ENCODE measurements around the gene CCL26. TPM values are rescaled to one million over a fixed set of nuclear protein-coding genes. Genes with fewer than 3 reads are reported as not detected.

CCL26 gene, protein sequence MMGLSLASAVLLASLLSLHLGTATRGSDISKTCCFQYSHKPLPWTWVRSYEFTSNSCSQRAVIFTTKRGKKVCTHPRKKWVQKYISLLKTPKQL
- not detected for total RNA-seq

DNA sequence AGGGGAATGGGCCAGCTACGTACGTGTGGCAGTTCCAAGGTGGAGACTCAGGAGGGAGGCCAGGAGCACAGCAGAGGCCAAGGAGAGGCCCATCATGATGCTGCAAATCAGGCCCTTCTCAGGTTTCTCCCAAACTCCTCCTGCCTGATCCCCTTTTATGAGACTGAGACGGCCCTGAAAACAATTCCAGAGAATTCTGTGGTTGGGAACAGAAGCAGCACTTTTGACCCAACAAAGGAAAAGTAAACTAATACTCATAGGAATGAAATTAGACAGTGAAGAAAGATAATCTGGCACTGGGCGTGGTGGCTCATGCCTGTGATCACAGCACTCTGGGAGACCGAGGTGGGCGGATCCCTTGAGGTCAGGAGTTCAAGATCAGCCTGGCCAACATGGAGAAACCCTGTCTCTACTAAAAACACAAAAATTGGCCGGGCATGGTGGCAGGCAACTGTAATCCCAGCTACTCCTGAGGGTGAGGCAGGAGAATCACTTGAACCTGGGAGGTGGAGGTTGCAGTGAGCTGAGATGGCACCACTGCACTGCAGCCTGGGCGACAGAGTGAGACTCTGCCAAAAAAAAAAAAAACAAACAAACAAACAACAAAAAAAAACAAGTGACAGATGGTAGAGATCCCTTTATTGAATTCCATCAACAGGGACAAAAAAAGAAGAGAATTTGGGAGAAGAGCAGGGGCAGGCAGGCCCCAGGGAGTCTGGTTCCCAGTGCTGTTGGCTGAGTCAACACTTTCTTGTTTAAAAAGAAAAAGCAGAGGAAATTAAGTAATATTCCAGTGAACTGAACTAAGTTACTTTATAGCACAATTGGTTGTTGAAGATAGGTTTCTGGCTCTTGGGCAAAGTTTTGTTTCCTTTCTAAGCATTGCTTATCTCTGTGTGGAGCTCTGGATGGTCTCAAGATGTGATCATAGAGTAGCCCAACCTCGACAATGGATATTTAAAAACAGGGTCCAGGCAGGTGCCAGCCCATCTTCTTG, at the start of gene CCL26:
CCL26 (minus strand) TSS at position 131 of the 997 bp plus-strand sequence; CDS start at position 96, 35 bp downstream.
- no peak within 1 kb of the TSS for H3K4me3 Mint-ChIP-seq
- no peaks in the 10 kb centered on the region for H3K27me3 Mint-ChIP-seq
- H3K4me1 Mint-ChIP-seq = peaks cover 7% of the 10 kb centered on the region
- H3K36me3 Mint-ChIP-seq (ENCODE audit: low read depth) = peaks cover 6% of the 10 kb centered on the region
- ATAC-seq (replicated peaks) = no peak
- no peaks in the 10 kb centered on the region for H3K9me3 Mint-ChIP-seq
- H3K27ac Mint-ChIP-seq = peak within 1 kb of the TSS; percentile 36

DNA sequence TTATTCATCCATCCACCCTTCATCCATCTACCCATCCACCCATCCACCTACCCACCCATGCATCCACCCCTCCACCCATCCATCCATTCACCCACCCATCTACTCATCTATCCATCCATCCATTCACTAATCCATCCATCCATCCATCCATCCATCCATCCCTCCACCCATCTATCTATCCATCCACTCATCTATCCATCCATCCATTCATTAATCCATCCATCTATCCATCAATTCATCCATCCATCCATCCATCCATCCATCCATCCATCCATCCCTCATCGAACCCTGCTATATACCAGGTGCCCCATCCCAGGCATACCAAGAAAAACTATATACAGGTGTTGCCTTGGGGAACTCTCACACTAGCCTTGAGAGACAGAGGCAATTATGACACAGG, 48.7 kb upstream of the CCL26 start:
- H3K9me3 Mint-ChIP-seq = no peaks in the 10 kb centered on the region
- no peak overlapping the region for H3K27ac Mint-ChIP-seq
- H3K36me3 Mint-ChIP-seq (ENCODE audit: low read depth) = no peaks in the 10 kb centered on the region
- ATAC-seq (replicated peaks) = no peak
- no peaks in the 10 kb centered on the region for H3K4me1 Mint-ChIP-seq
- no peak overlapping the region for H3K4me3 Mint-ChIP-seq
- H3K27me3 Mint-ChIP-seq = peaks cover 3% of the 10 kb centered on the region

DNA sequence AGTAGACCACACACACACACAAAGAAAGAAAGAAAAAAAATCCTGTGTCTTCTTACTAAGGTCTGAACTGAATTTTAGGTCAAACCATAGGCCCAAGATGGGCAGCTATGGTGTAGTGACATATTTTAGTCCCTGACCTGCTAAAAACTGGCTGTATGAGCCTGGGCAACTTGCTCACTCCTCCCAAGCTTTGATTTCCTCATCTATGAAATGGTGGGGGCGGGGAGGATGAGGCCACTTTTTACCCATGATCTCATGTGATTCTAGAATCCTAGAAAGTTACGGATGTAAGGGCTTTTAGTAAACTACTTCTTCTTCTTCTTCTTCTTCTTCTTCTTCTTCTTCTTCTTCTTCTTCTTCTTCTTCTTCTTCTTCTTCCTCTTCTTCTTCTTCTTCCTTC, 47.7 kb upstream of the CCL26 start:
- no peak overlapping the region for H3K27ac Mint-ChIP-seq
- peaks cover 3% of the 10 kb centered on the region for H3K27me3 Mint-ChIP-seq
- H3K36me3 Mint-ChIP-seq (ENCODE audit: low read depth) = no peaks in the 10 kb centered on the region
- H3K4me3 Mint-ChIP-seq = no peak overlapping the region
- ATAC-seq (replicated peaks) = no peak
- no peaks in the 10 kb centered on the region for H3K9me3 Mint-ChIP-seq
- H3K4me1 Mint-ChIP-seq = no peaks in the 10 kb centered on the region

DNA sequence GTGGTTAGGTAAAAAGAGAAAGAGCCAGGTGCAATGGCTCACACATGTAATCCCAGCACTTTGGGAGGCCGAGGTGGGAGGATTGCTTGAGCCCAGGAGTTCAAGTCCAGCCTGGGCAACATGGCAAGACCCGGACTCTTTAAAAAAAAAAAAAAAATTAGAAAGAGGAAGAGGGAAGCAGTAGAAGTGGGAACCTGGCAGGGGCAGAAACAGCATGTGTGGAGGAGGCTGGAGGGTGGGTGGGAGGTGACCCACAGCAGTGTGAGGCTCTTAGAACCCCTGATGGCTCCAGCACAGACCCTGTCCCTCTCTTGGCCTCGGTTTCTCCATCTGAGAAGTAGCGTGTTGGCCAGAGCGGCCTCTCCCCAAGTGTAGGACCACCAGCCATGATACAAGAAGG, 46.5 kb upstream of the CCL26 start:
- Mint-ChIP-seq H3K27me3 (peaks cover 8% of the 10 kb centered on the region), H3K4me3 (no peak overlapping the region), H3K36me3 (ENCODE audit: low read depth) (no peaks in the 10 kb centered on the region), H3K9me3 (no peaks in the 10 kb centered on the region), H3K4me1 (no peaks in the 10 kb centered on the region), H3K27ac (no peak overlapping the region)
- no peak for ATAC-seq (replicated peaks)

DNA sequence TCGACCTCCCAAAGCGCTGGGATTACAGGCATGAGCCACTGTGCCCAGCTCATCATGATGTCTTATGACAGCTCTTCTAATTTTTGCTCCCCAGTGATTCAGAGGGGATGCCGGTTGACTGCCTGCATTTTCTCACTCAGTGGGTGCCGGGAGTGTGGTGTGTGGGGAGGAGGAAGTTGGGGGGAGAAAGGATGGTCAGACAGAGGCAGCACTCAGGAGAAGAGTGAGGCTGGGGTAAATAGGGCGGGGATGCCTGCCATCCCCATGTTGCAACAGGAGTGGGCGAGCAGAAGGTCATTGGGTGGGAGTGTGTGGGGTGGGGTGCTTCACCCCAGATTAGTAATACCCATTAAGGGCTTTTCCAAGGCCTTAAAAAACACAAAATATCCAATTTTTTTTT, 45.1 kb upstream of the CCL26 start:
- no peak overlapping the region for H3K27ac Mint-ChIP-seq

DNA sequence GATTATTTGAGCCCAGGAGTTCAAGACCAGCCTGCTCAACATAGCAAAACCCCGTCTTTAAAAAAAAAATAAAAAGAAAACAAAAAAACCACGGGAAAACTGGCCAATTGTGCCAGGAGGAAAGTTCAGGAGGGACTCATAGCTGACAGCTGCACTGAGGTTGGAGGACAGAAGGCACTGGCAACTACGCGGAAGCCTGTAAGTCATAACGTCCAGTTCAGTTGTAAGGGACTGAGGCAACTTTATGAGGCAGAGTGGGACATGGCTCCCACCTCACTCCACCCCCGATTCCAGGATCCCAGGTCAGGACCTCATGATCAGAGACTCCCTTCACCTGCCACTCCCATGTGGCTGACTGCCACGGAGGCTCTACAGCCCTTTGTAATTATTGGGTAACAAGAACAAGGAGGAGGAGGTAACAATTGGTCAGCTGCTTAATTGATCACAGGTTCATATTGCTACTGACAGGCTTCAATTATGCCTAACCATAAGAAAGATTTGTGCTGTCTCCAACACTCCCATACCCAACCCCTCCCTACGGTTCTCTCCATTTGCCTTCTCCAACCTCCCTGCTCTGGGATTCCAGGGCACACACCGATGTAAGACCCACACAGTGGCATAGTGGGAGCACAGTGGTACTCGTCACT, 43.5 kb upstream of the CCL26 start:
- peaks cover 8% of the 10 kb centered on the region for H3K27me3 Mint-ChIP-seq
- no peak overlapping the region for H3K4me3 Mint-ChIP-seq
- H3K36me3 Mint-ChIP-seq (ENCODE audit: low read depth) = no peaks in the 10 kb centered on the region
- H3K4me1 Mint-ChIP-seq = no peaks in the 10 kb centered on the region
- H3K9me3 Mint-ChIP-seq = no peaks in the 10 kb centered on the region
- ATAC-seq (replicated peaks) = no peak
- H3K27ac Mint-ChIP-seq = no peak overlapping the region

More for the DNA sequence above, 45.1 kb upstream of the CCL26 start:
- Mint-ChIP-seq H3K9me3 (no peaks in the 10 kb centered on the region), H3K4me1 (no peaks in the 10 kb centered on the region), H3K36me3 (ENCODE audit: low read depth) (no peaks in the 10 kb centered on the region), H3K27me3 (peaks cover 8% of the 10 kb centered on the region), H3K4me3 (no peak overlapping the region)
- no peak for ATAC-seq (replicated peaks)

DNA sequence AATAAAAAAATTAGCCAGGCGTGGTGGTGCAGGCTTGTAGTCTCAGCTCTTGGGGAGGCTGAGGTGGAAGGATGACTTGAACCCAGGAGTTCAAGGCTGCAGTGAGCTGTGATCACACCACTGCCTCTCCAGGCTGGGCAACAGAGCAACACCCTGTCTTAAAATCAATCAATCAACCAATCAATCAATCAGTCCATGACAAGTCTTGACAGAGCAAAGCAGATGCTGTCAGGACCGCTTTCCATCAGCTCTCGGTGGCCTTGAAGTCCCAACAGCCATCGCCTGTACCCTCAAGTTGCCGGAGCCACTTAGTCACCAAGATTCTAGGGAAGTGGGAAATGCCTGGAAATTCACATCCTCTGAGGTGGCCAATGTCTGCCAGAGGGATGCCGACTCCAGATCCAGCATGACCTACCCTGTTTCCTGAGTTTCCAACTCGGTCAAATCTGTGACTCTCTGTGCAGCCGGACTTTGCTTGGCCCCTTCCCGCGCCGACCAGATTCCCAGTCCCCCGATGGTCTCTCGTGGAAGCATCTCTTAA, 42.5 kb upstream of the CCL26 start:
- Mint-ChIP-seq H3K36me3 (ENCODE audit: low read depth) (no peaks in the 10 kb centered on the region), H3K9me3 (no peaks in the 10 kb centered on the region), H3K4me1 (no peaks in the 10 kb centered on the region), H3K4me3 (no peak overlapping the region), H3K27ac (no peak overlapping the region), H3K27me3 (peaks cover 8% of the 10 kb centered on the region)
- no peak for ATAC-seq (replicated peaks)

DNA sequence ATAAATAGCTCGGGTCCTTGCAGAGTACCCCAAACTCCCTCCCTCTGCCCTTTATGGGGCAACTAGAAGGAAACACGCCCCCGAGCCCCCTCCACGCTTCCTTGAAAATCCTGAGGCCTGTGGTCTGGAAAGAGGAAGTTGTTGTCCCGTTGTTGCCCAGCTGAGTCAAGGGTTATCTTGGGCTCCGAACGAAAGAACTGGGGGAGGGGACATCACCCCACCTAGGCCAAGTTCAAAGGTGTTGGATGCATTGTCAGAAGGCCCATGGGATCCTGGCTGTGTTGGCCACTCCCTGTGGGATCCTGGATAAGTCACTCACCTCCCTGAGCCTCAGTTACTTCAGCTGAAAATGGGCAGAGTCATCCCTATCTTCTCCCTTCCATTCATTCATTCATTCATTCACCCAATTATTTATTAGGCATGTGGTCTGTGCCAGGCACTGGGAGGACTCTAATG, 41.8 kb upstream of the CCL26 start, which contains the start of gene CCL24:
CCL24 (minus strand) TSS at position 26 of the 456 bp plus-strand sequence. CDS start 91 bp downstream, outside the sequence.
- Mint-ChIP-seq H3K27ac (no peak within 1 kb of the TSS), H3K36me3 (ENCODE audit: low read depth) (no peaks in the 10 kb centered on the region), H3K27me3 (peaks cover 8% of the 10 kb centered on the region), H3K9me3 (no peaks in the 10 kb centered on the region), H3K4me1 (no peaks in the 10 kb centered on the region), H3K4me3 (no peak within 1 kb of the TSS)
- no peak for ATAC-seq (replicated peaks)

DNA sequence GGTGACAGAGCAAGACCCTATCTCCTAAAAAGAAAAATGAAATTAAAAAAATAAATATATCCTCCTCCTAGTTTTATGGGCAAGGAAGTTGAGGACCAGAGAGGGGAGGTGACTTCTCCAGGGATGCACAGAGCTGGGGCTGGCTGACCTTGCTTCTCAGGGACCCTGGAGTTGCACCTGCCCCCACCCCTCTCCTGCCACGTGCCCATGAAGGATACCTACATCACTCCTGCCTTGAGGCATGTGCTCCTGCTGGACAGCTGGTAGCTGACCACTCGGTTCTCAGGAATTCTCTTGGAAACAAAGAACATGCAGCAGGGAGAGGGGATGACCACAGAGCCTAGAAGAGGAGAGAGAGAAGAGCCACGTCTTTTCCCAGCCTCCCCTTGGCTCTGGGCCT, 41.1 kb upstream of the CCL26 start:
- no peaks in the 10 kb centered on the region for H3K4me1 Mint-ChIP-seq
- H3K4me3 Mint-ChIP-seq = no peak overlapping the region
- ATAC-seq (replicated peaks) = no peak
- peaks cover 8% of the 10 kb centered on the region for H3K27me3 Mint-ChIP-seq
- no peaks in the 10 kb centered on the region for H3K9me3 Mint-ChIP-seq
- H3K27ac Mint-ChIP-seq = no peak overlapping the region
- no peaks in the 10 kb centered on the region for H3K36me3 Mint-ChIP-seq (ENCODE audit: low read depth)

DNA sequence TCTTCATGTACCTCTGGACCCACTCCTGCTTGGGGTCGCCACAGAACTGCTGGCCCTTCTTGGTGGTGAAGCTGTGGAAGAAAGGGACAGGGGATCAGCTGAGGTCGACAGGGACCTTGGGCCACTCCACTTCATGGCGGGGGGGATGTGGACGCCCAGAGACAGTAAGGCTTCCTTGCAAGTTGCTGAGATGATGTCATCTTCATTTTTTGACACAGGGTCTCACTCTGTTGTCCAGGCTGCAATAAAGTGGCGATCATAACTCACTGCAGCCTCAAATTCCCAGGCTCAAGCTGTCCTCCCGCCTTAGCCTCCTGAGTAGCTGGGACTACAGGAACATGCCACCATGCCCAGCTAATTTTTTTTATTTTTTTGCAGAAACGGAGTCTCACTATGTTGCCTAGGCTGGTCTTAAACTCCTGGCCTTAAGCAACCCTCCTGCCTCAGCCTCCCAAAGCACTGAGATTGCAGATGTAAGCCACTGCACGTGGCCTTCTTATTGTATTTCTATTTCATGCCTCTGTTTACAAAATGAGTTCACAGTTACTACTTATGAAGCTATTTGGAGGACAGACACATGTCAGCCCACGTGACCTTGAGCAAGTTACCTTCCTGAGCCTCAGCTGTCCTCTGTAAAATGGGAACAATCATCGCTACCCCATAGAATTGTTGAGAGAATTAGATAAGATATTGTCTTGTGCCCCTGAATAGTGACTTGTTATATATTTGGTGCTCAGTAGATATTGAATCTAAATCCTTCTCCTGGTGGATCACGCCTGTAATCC, 40.1 kb upstream of the CCL26 start:
- Mint-ChIP-seq H3K27ac (no peak overlapping the region), H3K4me3 (no peak overlapping the region), H3K4me1 (no peaks in the 10 kb centered on the region), H3K27me3 (peaks cover 7% of the 10 kb centered on the region), H3K9me3 (peaks cover under 1% of the 10 kb centered on the region), H3K36me3 (ENCODE audit: low read depth) (no peaks in the 10 kb centered on the region)
- ATAC-seq (replicated peaks) = no peak

DNA sequence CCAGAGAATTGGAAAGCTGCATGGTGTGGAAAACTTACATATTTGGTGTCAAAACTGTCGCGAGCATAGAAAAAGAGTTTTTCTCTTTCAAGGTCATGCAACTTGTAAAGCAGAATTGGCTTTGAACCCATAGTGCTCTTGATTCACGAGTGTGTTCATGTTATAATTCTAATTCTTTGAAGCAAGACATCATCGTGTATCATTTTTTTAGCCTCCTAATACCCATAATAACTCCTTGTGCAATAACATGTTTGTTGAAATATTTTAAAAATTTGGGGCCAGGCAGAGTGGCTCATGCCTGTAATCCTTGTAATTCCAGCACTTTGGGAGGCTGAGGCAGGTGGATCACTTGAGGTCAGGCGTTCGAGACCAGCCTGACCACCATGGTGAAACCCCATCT, 37.4 kb upstream of the CCL26 start:
- no peaks in the 10 kb centered on the region for H3K4me1 Mint-ChIP-seq
- no peak overlapping the region for H3K4me3 Mint-ChIP-seq
- H3K36me3 Mint-ChIP-seq (ENCODE audit: low read depth) = no peaks in the 10 kb centered on the region
- H3K27ac Mint-ChIP-seq = no peak overlapping the region
- H3K27me3 Mint-ChIP-seq = peaks cover 5% of the 10 kb centered on the region
- H3K9me3 Mint-ChIP-seq = peaks cover 6% of the 10 kb centered on the region
- no peak for ATAC-seq (replicated peaks)

DNA sequence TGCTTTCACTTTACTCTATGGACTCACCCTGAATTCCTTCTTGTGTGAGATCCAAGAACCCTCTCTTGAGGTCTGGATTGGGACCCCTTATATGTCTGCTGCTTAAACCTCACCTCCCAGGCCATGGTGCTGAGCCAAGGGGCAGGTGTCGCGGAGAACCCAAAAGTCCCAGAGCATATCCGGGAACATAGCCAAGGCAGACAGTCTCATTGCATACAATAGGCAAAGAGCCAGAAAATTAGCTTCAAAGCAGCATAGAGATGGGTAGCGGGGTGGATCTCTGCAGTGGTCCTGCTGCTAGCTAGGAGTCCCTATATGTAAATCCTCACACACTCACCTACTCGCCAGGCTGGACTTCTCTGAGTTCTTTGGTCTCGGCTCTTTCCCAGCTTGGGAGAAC, 36.1 kb upstream of the CCL26 start:
- no peak for ATAC-seq (replicated peaks)
- Mint-ChIP-seq H3K27me3 (peaks cover 4% of the 10 kb centered on the region), H3K4me1 (no peaks in the 10 kb centered on the region), H3K27ac (no peak overlapping the region), H3K9me3 (peaks cover 6% of the 10 kb centered on the region), H3K4me3 (no peak overlapping the region), H3K36me3 (ENCODE audit: low read depth) (no peaks in the 10 kb centered on the region)

DNA sequence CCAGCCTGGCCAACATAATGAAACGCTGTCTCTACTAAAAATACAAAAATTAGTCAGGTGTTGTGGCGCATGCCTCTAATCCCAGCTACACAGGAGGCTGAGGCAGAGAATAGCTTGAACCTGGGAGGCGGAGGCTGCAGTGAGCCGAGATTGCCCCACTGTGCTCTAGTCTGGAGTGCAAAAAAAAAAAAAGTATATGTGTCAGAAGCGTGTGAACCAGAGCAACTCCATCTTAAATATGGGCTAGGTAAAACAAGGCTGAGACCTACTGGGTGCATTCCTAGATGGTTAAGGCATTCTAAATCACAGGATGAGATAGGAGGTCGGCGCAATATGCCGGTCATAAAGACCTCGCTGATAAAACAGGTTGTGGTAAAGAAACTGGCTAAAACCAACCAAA, 35.4 kb upstream of the CCL26 start:
- Mint-ChIP-seq H3K9me3 (peaks cover 6% of the 10 kb centered on the region), H3K4me1 (no peaks in the 10 kb centered on the region), H3K4me3 (no peak overlapping the region), H3K36me3 (ENCODE audit: low read depth) (no peaks in the 10 kb centered on the region), H3K27me3 (peaks cover 4% of the 10 kb centered on the region), H3K27ac (no peak overlapping the region)
- ATAC-seq (replicated peaks) = no peak
